NCI-H748 (cell line): ENCODE data around the gene PLEKHM2.

Source experiments
- DNase-seq: peaks from one replicate; lab custom pipeline; 2025; ENCODE audit not compliant: unreplicated experiment; lab: John Stamatoyannopoulos, UW

Gene PLEKHM2

DNA sequence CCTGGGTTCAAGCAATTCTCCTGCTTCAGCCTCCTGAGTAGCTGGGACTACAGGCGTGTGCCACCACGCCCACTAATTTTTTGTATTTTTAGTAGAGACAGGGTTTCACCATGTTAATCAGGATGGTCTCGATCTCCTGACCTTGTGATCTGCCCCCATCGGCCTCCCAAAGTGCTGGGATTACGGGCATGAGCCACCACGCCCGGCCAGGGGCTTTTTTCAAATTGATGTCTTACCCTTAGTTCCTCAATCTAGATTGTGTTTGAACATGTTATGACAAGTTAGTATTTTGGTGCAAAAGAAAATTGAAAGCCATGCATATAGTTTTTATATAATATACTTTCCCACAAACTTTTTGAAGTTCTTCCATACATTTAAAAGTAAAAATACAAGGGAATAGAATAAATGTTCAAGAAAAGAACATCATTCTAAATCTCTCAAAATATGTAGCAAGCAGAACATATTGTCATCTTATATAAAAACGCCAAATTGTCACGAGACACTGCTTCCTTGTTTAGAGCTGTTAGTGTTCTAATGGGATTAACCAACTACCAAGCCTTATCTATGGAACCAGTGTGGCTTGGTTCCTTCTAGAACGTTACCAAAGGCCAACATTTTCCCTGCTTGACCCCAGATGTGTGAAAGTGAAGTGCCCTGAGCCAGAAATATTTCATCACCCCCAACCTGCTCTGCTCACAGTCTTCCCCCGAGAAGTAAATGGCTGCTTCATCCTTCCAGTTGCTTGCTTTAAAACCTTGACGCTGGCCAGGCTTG is 9.5 kb upstream of the PLEKHM2 start:
- no peak for DNase-seq

DNA sequence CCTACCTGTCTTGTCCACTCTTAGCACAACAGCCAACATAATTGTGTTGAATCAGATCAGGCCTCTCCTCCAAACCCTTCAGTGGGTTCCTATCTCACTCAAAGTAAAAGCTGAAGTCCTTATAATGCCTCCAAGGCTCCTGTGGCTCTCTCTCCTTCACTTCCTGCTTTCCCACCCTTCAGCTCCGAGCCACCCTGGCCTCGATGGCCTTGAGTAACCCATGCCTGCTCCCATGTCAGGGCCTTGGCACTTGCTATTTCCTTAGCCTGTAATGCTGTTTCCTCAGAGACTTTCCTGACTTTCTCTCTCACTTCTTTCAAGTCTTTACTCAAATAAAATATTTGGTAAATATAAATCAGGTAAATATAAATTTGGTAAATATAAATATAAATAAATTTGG is 8.1 kb upstream of the PLEKHM2 start:
- DNase-seq = no peak

DNA sequence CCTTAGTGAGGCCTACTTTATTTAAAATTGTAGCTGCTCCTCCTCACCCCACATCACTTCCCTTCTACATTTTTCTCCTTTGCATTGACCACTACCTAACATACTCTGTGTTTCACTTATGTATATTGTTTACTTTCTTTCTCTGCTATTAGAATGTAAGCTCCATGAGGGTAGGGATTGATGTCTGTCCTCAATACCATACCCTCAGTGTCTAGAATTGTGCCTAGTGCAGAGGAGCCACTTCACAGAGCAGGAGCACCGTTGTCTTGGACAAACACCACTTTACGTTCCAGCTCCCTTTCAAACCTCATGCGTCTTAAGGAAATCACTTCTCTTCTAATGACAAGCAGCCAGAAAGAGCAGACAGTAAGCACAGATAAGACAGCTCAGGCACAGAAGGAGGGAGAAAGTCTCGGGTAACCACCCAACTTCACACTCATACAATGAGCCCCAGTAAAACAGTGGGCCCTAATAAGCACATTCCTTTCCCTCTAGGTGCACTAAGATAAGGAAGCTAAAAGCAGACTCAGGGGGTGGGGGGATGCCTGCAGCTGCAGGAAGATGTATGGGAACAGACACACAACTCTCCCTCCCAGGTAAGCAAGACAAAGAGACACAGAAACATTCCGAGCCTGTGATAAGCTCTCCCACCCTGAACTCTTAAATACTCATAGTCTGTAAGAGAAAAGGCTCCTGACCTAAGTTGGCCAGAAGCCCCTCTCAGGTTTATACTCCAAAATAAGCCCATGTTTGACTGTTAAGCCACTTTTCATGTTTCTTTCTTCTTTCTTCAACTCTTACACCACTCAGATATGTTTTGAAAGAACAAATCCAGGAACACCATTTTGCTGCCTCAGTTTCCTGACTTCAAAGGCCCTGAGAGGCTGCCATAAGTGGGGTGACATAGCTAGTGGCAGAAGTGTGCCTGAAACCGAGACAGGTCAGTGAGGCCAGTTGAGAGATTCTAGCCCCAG is 7.1 kb upstream of the PLEKHM2 start:
- DNase-seq = no peak

DNA sequence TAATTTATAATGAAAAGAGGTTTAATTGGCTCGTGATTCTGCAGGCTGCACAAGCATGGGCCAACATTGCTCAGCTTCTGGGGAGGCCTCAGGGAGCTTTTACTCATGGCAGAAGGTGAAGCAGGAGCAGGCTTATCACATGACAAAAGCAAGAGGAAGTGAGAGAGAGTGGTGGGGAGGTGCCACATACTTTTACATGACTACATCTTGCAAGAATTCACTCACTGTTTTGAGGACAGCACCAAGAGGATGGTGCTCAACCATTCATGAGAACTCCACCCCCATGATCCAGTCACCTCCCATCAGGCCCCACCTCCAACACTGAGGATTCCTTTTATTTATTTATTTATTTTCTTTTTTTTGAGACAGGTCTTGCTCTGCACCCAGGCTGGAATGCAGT is 5.5 kb upstream of the PLEKHM2 start:
- DNase-seq = no peak

DNA sequence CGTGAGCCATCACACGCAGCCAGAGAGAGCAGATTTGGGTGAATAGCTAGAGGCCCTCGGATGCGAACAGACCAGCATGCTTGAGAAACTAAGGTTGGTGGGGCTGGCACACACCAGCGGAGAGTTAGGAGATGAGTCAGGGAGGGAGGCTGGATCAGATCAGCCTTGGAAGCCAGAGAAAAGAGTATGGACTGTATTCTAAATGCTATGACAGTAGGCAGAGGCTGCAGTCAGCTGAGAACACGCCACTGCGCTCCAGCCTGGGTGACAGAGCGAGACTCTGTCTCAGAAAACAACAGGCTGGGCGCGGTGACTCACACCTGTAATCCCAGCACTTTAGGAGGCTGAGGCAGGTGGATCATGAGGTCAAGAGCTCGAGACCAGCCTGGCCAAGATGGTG is 4.0 kb upstream of the PLEKHM2 start:
- no peak for DNase-seq

DNA sequence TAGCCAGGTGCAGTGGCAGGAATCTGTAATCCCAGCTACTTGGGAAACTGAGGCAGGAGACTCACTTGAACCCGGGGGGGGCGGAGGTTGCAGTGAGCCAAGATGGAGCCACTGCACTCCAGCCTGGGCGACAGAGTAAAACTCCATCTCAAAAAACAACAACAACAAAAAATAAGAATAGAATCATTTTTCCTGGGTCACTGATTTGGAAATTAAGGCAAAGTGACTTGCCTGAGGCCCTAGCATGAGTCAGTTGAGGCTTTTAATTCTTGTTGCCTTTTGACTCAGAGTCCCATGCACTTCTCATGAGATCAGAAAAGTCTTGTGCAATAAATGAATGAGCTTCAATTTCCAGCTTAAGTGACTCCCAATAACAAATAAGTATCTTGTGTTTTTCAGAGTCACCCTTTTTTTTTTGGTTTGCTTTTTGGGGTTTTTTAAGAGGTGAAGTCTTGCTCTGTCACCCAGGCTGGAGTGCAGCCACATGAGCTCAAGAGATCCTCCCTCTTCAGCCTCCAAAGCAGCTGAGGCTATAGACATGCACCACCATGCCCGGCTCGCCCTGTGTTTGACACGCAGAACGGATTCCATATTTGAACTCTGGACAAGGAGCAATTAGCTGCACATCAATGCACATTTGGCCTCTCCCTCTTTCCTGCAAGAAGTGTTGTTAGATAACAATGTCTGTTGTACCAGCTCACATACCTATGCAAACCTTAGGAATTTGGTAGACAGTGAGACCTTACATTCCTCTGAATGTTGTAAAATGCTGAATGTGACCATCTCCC is 3.4 kb upstream of the PLEKHM2 start:
- no peak for DNase-seq

DNA sequence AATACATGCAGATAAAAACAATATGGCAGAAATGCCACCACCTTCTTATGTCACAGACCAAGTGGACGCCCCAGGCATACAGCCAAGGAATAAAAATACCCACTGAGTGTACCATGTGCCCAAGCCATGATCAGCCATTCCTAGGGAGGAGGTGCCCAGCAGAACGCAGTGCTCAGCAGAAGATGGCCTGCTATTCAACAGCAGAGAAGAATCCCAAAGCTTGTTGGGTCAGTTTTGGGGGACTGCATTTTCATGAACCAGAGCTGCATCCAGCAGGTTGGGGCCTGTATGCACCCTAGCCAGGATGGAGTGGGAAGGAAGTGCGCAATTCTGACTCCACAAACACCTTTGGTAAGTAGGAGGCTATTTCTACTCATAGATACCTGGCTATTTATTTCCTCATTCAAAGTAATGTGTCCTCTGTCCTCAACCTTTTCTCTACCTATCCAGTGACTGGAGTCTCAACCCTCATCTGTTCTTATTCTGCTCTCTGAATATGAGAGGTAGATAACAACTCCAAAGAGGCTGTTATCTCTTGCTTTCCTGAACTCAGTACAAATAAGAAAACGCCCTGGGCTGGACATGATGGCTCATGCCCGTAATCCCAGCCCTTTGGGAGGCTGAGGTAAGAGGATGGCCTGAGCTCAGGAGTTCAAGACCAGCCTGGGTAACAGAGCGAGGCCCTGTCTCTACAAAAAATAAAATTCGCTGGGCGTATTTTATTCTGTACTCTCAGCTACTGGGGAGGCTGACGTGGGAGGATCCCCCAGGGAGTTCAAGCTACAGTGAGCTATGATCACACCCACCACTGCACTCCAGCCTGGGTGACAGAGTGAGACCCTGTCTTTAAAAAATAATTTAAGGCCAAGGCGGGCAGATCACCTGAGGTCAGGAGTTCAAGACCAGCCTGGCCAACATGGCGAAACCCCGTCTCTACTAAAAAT is 2.5 kb upstream of the PLEKHM2 start:
- no peak for DNase-seq

DNA sequence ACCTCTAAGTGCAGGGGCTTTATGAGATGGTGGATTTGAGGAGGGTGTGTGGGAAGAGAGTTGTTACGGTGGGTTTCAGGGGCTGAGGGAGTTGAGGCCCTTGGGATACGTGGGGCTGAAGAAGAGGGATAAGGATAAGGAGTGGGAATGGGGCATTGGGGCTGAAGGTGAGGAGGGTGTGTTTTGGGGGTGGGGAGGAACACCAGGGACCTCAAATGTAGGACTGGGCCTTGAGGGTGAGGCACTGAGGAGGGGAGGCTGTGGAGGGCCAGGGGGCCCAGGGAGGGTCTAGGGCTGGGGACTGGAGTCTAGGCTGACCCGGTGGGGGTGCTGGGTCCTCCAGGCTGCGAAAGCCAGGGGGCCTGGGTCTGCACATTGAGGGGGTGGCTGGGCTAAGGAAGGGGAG is 1.2 kb upstream of the PLEKHM2 start:
- no peak for DNase-seq

DNA sequence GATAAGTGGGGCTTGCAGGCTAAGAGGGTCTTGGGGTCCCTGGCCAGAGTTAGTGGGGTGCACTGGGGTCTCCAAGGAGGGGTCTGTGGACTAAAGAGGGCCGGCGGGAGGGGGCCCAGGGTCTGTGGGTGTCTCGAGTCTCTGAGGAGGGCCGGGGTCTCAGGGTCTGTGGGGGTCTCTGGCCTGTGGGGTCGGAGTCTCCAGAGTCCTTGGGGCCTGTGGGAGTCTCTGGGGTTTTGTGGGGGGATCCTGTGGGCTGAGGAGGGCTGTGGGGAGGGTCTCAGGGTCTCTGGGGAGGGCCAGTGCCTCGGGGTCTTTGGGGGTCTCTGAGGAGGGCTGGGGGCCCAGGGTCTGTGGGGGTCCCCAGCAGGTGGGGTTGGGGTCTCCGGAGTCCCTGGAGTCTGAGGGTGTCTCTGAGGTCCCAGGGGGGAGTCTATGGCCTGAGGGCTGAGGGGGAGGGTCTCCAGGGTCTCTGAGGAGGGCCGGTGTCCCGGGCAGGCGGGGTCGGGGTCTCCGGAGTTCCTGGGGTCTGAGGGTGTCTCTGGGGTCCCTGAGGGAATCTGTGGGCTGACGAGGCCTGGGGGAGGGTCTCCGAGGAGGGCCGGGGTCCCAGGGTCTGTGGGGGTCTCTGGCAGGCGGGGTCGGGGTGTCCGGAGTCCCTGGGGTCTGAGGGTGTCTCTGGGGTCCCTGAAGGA is 628 bp upstream of the PLEKHM2 start:
- DNase-seq = no peak

DNA sequence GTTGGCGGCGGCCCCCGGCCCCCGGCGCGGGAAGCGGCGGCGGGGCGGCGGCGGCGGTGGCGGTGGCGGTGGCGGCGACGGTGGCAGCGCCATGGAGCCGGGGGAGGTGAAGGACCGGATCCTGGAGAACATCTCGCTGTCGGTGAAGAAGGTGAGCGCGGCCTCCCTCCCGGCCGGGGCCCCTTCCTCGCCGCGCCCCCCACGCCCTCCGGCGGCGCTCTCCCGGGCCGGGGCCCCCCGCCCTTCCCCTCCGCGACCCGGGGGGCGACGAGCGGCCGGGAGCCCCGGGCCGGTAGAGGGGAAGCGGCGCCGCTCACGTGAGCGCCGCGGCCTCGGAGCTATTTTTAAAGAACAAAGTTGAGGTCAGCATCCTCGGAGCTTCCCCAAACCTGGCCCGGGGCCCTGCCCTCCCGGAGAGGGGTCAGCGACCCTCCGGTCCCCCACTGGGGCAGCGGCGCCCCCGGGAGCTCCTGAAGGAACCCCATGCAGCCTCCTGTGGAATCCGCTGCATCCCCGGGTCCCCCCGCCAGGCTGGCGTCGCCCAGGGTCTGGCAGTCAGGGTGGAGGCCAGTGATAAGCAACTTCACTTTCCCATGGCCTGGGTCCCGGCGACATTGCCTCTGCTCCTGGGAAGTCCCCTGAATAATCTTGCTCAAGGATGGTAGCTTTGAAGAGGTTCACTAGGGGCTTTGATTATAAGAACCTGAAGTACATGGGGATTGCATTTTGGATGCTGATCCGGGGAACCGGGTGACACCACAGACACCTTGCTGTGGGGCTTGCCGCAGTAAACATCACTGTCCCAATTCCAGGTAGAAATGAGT is 560 bp downstream of the PLEKHM2 start:
- DNase-seq = peak; percentile 20

DNA sequence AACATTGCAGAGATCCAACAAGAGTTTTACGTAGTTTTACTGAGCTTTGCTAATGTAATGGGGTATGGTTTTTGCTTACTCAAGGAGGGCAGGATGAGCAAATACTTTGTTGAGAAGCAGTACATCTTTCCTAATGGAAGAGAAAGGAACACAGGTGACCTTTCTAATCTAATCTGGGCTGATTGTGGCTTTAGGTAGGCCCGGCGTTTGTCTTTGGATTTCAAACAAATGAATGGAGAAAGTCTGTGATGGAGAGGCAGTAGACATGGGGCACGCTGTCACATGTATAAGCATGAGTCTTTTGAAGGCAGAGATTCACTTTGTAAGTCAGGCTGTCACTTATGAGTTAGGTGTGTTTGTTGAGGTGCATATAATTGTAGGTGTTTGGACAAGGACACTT is 1.7 kb downstream of the PLEKHM2 start:
- no peak for DNase-seq

DNA sequence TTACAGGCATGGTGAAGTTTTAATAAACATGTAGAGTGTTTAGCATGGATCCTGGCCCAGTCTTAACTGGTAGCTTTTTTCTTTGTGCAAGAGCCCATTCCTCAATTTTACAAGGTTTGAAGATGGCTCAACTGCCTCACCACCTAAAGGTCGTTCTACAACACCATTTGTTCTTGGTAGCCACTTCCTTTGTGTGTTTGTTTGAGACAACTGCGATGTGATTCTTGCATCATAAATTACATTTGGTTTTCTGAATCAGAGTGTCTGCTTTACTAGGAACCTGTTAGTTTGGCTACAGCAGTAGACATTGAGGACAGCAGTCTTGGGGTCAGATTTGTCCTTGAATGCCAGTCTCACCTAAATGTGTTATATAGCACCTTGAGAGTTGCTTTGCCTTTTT is 3.3 kb downstream of the PLEKHM2 start:
- no peak for DNase-seq

DNA sequence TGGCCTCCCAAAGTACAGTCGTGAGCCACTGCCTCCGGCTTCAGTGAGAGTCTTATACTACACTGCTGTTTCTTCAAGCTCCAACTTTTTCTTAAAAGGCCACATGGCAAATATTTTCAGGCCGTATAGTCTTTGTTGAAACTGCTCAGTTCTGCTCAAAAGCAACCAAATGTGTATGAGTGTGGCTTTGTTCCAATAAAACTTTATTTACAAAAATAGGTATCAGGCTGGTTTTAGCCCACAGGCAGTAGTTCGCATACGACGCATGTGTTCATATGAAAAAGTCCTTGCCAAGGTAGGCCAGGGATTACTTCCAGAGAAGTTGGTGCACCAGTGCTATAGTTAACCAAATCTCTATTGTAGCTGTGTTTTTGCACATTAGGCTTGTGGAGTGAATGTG is 6.2 kb downstream of the PLEKHM2 start:
- no peak for DNase-seq

DNA sequence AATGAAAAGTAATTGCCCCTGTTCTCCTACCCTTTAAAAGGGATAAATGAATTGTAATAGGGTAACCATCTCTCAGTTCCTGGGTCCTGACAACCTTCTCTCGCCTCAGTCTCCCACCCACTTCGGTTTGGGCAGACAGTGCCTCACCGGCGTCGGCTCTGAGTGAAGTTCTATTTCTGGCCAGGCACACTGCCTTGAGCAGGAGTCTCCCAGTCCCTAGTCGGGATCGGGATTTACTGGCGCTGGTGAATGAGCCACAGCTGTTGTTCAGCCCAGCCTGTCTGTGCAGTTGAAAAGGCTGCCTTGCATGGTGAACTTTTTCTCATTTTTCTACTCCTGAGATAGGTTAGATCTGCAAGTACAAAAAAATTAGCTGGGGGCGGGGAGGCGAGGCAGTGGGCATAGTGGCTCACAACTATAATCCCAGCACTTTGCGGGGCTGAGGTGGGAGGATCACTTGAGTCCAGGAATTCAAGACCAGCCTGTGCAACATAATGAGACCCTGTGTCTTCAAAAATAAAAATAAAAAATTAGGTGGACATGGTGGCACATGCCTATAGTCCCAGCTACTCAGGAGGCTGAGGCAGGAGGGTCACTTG is 7.4 kb downstream of the PLEKHM2 start:
- DNase-seq = no peak

DNA sequence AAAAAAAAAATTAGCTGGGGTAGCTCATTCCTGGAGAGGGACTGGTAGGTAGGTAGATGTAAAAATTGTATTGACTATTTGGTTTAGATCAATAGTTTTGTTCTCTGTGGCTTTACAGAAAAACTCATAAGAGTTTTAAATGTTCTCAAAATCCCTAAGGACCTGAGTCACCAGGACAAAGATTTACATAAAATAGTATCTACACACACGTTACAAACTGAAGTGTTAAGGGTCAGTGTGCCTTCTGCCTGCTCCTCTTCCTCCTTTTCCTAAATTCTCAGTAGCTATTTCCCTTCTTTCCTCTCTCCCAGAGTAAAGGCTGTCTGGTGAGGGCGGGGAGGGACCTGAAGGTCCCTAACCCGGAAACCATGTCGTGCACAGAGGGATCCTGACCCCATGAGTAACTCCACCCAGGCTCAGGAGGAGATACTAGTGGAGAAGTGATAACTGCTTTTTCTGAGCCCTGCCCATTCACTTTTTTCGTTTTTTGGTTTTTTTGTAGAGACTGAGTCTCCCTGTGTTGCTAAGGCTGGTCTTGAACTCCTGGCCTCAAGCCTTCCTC is 8.1 kb downstream of the PLEKHM2 start:
- no peak for DNase-seq

DNA sequence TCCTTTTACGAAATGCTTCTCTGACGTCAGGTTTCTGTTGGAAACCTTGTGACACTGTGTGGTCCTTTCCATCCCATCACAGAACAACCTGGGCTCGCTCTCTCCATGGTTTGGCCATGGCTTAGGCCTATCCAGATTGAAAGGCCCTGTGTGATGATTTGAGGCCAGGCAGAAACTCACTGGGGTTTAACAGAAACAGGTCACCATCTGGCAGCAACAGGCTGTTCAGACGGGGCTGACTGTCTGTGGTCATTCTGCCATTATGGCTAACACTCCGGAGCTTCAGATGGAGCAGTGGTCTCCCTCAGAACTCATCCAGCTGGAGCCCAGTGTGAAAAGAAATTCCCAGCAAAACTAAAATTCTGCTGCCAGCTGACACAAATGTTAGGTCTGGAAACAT is 9.3 kb downstream of the PLEKHM2 start:
- no peak for DNase-seq

DNA sequence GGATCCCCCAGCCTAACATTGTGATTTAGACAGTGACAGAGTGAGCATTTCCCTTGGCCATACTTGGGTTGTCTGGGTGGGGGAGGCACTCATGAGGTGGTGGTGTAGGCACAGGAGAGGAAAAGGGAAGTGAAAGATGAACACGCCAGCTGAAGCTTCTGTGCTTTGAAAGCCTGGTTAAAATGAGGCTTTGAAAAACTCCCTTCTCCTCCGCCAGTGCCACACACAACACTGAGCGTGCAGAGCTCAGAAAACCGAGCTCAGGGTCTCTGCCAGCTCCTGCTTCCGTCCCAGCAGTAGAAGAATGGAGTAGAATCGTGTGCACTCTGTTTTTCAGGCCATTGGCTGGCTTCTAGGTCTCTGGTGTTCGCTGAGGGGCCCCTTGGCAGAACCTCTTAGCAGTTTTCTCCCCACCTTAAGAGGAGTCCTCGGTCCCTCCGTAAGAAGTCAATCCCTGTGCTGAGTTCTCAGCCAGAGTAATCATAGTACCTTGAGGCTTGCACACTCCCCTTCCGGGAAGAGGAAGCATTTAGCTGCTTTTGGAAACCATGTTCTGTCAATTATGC is 12.9 kb downstream of the PLEKHM2 start:
- no peak for DNase-seq

DNA sequence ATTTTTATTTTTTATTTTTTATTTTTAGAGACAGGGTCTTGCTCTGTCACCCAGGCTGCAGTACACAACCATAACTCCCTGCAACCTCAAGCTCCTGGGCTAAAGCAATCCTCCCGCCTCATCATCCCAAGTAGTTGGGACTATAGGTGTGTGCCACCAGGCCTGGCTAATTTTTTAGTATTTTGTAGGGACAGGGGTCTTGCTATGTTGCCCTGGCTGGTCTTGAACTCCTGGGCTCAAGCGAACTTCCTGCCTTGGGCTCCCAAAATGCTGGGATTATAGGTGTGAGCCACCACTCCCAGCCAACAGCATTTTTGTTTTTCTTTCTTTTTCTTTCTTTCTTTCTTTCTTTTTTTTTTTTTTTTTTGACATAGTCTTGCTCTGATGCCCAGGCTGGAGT is 14.1 kb downstream of the PLEKHM2 start:
- no peak for DNase-seq
